Ovary (tissue), 3 donors: ENCODE results near the gene KIT.

Experiments
- EP300 ChIP-seq: sonication (generic); formaldehyde crosslinking; IDR thresholded peaks from one replicate; pipeline ENCODE4 v1.6.1; 2017; ENCODE audit warnings: antibody characterized with exemption
- POLR2A ChIP-seq: fragments of 450-650 bp; IDR thresholded peaks from one replicate; pipeline ENCODE4 v1.6.1; 2017; ENCODE audit warnings: antibody characterized with exemption, mild to moderate bottlenecking, moderate library complexity
- TF ChIP-seq, protein P1 (sequence below), 3 donors: fragments of 450-650 bp in 2 of 3; fragments of 200-600 bp in 1 of 3; IDR thresholded peaks; one replicate each; pipeline versions ENCODE4 v1.5.1 to v1.8.0; 2016 to 2022; ENCODE audit warnings: antibody characterized with exemption in 3 of 3, mild to moderate bottlenecking in 1 of 3
- donor health status: DM: no; HTN: no; CAD: no.

DNA sequence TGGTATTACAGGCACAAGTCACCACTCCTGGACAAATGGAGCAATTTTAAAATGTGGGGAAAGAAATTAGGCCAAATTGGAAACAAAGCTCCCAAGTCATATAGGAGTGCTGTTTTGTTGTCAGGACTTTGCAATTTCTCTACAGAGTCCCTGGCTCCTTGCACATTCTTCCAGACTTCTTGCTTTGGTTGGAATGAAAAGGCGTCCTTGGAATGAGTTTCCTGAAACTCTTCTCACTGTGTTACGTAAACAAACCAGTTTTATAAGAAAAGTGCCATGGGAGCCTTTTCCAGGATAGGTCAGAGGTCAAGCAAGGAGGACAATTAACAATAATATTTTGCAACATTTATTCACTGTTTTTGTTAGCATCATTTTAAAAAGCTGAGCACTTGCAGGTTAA lies 32.4 kb upstream of the KIT start:
- TF ChIP-seq EP300 (no peak), POLR2A (no peak)
- TF ChIP-seq, protein P1, sequence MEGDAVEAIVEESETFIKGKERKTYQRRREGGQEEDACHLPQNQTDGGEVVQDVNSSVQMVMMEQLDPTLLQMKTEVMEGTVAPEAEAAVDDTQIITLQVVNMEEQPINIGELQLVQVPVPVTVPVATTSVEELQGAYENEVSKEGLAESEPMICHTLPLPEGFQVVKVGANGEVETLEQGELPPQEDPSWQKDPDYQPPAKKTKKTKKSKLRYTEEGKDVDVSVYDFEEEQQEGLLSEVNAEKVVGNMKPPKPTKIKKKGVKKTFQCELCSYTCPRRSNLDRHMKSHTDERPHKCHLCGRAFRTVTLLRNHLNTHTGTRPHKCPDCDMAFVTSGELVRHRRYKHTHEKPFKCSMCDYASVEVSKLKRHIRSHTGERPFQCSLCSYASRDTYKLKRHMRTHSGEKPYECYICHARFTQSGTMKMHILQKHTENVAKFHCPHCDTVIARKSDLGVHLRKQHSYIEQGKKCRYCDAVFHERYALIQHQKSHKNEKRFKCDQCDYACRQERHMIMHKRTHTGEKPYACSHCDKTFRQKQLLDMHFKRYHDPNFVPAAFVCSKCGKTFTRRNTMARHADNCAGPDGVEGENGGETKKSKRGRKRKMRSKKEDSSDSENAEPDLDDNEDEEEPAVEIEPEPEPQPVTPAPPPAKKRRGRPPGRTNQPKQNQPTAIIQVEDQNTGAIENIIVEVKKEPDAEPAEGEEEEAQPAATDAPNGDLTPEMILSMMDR (IDR thresholded peaks at IDR 0.05) = no peak
